HG02571 (cell line): Measurements from ENCODE around the gene FMR1NB.

Experiments
- ATAC-seq: cut with Tn5 transposase; IDR thresholded peaks from one replicate; pipeline ENCODE4 v1.9.1; 2021; ENCODE audit warnings: mild to moderate bottlenecking, moderate library complexity; ENCODE audit not compliant: unreplicated experiment

FMR1NB gene

DNA sequence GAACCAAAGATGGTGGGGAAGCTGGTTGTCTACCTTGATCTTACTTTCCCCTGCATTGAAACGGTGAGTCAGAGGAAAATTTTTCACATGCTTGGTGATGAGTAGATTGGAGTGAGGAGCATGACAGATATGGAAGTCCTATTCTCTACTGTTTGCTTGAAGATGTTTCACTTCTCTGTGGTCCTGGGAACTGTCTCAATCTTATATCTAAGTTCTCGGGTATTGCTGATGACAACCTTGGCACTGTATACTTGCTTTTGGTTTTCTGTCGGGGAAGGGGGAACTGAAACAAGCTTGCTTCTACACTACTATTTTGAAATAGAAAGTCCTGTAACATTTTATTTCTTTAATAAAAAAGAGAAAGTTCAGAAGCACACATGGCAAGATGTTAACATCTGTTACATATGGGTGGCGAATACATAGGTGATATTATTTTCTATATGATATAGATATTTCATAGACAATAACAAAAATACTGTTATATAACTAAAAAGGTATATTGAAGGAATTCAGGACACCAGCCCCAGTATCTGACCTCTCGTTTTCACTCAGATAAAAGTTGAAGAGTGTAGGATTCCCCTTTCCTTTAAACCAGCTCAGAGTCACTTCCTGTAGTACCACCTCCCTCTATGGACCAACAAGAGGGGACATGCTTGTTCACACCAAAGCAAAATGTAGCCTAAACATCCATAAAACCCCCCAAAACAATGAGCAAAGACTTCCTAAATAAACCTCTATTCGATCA lies 88.8 kb downstream of the FMR1NB start:
- ATAC-seq = peak; percentile 76

GRCh38 chrX:148070504-148070877 lies 89.4 kb downstream of the FMR1NB start:
- ATAC-seq = no peak
